SKM-1 (cell line): ENCODE measurements around the gene RFNG.
A peak's percentile ranks its signal among the peaks of the same experiment; 100 is the strongest.

Experiments used
- DNase-seq: peaks from one replicate; lab custom pipeline; 2025; ENCODE audit not compliant: unreplicated experiment; lab: John Stamatoyannopoulos, UW

RFNG gene

GRCh38 chr17:82078433-82078832, 26.8 kb upstream of the RFNG start:
- DNase-seq: no peak

- no peak for DNase-seq
Observed at GRCh38 chr17:82077617-82078358, 26.2 kb upstream of the RFNG start.

GRCh38 chr17:82076785-82077591, 25.4 kb upstream of the RFNG start:
- no peak for DNase-seq

DNA sequence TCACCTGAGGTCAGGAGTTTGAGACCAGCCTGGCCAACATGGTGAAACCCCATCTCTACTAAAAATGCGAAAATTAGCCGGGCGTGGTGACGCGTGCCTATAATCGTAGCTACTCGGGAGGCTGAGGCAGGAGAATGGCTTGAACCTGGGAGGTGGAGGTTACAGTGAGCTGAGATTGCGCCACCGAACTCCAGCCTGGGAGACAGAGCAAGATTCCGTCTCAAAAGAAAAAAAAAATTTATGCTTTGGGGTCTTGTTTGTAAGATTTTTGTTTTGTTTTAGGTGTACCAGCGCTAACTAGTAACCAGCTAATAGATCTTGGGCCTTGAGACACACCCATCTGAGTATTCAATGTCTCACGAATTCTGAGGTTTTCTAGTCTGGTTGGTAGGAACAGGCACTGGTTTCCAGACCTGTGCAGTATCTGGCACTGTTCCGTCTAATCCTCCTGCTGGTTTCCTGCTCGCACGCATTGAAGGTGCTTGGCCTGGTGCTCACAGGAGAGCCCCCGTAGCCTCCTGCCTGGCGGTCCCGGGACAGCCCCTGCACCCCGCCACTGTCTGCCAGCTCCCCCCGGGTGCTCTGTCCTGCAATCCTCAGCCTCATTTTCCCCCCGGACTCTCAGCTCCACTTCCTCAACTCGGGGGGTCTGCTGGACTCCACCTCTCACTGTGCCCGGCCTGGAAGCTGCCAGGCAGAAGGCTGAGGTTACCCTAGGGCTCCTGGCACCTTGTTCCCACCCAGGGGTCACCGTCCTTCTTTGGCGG, 24.6 kb upstream of the RFNG start:
- DNase-seq: no peak

DNA sequence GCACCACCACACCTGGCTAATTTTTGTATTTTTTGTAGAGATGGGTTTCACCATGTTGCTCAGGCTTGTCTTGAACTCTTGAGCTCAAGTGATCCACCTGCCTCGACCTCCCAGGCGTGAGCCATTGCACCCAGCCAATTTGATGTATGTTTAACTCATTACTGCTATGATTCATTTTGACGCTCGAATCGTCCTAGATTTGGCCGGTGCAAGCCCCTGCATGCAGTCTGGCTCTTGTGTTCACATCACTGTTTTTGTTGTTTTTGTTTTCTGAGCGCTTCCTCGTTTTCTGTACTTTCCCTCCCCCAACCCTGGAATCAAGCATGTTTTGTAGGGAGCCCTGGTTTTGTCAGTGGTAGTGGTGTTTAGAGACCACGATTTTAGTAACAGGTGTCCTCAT, 21.8 kb upstream of the RFNG start:
- no peak for DNase-seq

GRCh38 chr17:82072827-82073226, 21.2 kb upstream of the RFNG start:
- no peak for DNase-seq

DNA sequence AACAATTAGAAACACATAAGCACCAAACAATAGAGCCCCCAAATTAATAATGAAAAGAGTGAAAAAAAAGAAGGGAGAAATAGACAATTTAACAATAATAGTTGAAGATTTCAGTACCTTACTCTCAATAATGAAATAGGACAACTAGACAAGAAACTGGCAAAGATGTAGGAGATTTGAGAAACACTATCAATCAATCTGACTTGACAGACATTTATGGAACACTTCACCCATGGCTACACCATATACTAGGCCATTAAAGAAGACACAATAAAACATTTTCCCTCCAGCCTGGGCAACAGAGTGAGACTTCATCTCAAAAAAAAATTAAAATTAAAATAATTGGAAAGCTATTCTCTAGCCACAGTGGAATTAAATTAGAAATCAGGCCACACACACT, 19.0 kb upstream of the RFNG start:
- no peak for DNase-seq

GRCh38 chr17:82065638-82066303, 14.2 kb upstream of the RFNG start, which contains the start of gene DUS1L:
TSS of gene DUS1L (minus strand) at chr17:82065804. CDS start at chr17:82065059, 745 bp downstream.
- DNase-seq: peak; percentile 12

GRCh38 chr17:82065193-82065637, 13.6 kb upstream of the RFNG start:
- DNase-seq: no peak

DNA sequence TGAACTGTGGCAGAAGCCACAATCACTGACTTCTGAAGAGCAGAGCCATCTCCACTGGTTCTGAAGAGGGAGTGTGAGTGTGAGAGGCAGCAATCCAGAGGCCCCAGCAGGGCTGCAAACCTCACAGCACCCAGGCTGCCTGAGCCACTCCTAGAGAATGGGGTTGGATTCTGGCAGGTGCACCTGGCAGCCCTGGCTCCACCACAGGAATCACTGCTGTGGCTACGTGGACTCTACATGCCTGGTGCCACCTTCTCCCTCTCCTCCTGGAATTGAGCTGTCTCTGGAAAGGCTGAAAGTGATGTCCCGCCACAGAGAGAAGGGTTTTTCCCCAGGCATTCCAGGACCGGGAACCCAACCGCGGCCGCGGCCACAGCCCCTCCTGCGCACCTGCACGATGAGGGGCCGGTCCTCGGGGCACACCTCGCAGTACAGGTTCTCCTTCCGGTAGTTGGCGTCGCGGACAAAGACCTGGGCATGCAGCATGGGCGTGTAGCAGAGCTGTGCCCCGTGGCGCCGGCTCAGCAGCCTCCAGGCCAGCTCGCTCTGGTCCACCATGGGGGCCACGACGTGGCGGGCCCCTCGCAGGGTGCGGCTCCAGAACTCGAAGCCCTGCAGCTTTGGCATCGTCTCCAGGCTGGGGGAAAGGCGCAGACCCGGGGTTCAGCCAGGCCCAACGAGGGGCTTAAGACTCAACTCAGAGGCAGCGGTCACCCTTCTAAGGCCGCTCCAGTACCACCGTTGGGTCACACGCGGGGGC, 13.0 kb upstream of the RFNG start:
- no peak for DNase-seq

DNA sequence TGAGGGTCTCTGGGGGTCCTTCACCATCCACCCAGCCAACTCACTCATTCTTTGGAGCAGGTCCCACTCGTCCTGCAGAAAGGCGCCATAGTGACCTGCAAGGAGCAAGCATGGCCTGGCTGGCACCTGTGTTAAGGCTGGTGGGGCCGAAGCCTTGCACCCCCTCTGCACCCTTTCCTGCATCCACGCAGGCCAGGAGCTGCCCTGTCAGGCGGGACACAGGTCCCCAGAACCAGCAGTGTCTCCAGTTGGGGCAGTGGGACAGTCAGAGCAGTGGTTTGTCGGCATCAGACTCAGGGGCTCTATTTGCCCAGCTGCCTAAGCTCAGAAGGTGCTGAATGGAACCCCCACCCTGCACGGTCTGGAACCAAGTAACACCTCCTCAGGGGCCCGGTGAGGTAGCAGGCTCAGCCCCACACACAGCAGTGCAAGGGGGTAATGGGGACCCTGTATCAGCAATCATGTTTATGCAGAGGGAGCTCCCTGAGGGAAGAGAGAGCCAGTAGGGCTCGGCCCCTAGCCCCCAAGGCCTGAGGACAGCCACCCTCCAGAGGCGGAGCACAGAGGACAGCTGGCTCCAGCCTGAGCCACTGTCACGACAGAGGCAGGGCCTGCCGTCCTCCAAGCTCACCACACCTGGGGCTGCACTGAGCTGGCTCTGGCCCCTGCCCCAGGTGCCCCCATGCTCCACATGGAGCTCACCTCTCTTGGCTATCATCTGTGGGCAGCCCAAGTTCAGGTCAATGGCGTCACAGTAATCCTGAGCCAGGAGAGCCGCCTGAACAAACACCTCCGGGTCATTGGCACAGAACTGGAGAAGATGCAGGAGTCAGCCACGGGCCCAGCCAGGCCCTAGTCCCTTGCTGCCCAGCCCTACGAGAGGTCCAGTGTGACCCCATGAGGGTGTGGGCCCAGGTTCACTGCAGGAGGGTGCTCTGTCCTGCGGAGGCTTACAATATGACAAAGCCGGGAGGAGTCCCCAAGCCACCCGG, 12.1 kb upstream of the RFNG start:
- DNase-seq: no peak

GRCh38 chr17:82062984-82063368, 11.4 kb upstream of the RFNG start:
- DNase-seq: no peak

- DNase-seq: no peak
Observed at GRCh38 chr17:82062076-82062983, 10.7 kb upstream of the RFNG start.

DNA sequence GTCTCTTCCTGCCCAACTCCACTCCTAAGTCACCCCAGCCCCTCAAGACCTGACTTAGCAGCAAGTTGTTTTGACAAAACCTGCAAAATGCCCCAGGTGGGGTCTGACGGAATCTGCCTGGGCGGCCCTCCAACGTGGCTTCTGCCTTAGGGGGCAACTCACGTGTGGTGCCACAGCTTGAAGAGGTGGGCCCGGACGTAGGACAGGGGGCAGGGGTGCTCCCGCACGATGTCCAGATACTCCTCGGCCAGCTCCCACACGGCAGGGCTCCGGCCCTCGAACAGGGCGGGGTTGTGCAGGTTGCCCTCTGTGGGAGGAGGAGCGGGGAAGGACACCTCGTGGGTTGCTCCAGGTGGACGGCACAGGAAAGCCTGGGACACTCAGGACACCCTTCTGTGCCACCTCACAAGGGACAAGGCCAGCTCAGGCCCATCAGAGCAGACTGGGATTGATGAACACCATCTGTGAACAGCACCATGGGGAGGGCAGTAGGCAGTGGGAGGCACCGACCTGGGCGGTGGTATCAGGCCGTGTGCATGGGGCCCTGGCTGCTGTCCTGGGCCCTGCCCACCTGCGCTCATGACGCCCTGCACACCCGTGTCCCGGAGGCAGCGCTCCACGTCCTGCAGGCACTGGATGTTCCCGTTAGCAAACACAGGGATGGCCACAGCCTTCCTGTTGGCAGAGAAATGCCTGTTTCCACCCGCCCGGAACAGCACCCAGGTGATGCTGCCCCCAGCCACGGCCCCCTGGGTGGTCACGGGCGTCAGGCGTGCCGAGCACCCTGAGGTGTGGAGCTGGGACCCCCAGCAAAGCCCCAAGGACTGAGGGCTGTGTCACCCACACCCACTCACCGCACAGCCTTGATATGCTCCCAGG, 9.7 kb upstream of the RFNG start:
- DNase-seq: no peak

DNA sequence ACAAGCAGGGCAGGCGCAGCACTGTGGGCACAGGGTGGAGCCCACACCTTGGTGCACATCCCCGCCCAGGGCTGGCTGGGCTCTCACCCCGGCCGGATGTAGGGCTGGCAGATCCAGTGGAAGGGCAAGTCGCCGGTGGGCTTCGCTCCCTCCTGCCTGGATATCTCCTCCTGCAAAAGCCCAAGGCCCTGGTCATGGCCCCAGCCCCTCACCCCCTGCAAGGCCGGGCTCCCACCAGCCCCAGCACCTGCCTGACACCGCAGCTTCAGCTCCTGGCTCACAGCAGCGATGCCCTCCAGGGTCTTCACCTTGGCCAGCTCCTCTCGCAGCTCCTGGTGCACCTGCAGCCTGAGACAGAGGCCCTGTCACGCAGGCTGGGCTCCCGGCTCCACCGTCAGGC, 9.0 kb upstream of the RFNG start:
- DNase-seq: no peak

GRCh38 chr17:82060001-82060380, 8.4 kb upstream of the RFNG start:
- DNase-seq: no peak
